SIG-M5 (cell line): Measurements from ENCODE around the gene BICC1.

Experiments
- DNase-seq: peaks from one replicate; lab custom pipeline; 2025; lab: John Stamatoyannopoulos, UW

BICC1 gene, protein sequence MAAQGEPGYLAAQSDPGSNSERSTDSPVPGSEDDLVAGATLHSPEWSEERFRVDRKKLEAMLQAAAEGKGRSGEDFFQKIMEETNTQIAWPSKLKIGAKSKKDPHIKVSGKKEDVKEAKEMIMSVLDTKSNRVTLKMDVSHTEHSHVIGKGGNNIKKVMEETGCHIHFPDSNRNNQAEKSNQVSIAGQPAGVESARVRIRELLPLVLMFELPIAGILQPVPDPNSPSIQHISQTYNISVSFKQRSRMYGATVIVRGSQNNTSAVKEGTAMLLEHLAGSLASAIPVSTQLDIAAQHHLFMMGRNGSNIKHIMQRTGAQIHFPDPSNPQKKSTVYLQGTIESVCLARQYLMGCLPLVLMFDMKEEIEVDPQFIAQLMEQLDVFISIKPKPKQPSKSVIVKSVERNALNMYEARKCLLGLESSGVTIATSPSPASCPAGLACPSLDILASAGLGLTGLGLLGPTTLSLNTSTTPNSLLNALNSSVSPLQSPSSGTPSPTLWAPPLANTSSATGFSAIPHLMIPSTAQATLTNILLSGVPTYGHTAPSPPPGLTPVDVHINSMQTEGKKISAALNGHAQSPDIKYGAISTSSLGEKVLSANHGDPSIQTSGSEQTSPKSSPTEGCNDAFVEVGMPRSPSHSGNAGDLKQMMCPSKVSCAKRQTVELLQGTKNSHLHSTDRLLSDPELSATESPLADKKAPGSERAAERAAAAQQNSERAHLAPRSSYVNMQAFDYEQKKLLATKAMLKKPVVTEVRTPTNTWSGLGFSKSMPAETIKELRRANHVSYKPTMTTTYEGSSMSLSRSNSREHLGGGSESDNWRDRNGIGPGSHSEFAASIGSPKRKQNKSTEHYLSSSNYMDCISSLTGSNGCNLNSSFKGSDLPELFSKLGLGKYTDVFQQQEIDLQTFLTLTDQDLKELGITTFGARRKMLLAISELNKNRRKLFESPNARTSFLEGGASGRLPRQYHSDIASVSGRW

GRCh38 chr10:58512491-58513187 lies at the start of gene BICC1:
BICC1 (plus strand) TSS chr10:58512872; CDS start chr10:58513144, 272 bp downstream.
- no peak for DNase-seq

GRCh38 chr10:58464956-58465355 lies 47.7 kb upstream of the BICC1 start:
- DNase-seq = no peak

DNA sequence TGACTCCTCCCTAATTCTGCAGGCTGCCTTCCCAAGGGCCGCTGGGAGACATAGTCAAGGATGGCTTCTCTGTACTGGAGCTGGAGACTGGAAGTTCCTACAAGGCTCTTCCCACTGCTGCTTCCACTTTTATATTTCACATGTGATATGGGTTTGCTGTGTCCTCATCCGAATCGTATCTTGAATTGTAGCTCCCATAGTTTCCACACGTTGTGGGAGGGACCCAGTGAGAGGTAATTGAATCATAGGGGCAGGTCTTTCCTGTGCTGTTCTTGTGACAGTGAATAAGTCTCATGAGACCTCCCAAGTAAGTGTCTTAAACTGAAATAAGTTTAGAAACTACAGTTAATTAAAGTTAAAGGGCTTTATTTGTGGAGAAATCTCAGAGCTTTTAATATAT lies 47.0 kb upstream of the BICC1 start:
- DNase-seq = no peak

- DNase-seq = no peak
Observed at GRCh38 chr10:58467931-58468635, 44.6 kb upstream of the BICC1 start.

- DNase-seq = no peak
Observed at GRCh38 chr10:58473976-58474375, 38.7 kb upstream of the BICC1 start.

DNA sequence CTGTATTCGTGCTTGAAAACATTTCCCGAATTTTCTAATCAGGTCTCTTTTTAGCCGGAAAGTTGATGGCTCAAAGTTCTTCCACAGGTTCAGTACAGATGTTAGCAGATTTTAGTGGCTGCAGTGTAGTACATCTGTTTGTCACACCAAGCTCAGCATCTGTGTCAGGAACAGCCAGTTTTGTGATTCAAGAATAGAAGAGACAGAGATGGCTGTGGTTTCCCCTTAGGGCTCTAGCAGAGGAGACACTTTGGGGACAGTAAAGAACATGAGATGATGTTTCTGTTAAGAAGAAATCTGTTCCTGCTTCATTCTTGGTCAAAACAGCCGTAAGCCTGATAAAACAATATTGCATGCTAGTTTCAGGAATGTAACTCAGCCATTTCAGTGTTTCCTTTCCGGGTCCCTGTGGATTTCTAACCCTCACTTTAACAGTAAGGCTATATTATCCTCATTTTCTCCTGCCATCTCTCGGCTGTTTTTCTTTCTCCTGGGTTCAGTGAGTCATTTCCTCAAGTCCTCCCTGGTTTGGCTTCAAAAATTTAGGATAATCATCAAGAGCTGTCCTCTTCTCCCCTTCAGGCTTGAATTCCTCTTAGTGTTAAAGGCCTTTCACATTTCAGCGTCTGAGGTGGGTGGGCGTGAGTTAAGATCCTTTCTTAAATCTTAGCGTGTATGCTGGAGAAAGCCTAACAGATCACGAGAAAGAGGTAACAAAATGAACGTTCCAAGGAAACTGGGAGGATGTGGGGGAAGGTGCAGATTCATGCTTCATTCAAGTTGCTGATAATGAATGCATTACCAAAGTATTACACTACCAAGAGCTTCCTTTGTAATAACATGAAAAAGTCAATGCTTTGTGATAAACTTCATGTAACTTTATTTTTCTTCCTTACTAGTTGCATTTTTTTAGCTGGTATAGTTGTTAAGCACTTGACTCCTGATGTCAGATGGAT lies 37.1 kb upstream of the BICC1 start:
- no peak for DNase-seq

- DNase-seq = no peak
Observed at GRCh38 chr10:58477122-58477521, 35.5 kb upstream of the BICC1 start.

DNA sequence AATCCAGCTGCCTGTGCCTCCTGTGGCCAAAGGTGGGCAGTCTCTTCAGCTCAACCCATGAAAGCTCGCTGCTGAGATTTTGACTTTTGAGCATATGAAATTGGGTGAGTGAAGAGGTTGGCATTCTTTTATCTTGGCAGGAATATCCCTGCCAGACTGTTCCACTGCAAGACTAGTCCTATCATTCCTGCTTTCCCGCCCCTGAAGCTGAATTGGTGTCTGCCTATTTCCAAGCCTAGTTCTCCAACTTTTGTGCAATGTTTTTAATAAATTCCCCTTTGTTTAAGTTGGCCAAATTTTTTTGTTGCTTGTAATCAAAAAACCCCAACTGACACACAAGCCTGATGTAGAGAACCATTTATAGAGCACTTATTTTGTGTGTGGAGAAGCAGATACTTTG lies 34.8 kb upstream of the BICC1 start:
- DNase-seq = no peak

DNA sequence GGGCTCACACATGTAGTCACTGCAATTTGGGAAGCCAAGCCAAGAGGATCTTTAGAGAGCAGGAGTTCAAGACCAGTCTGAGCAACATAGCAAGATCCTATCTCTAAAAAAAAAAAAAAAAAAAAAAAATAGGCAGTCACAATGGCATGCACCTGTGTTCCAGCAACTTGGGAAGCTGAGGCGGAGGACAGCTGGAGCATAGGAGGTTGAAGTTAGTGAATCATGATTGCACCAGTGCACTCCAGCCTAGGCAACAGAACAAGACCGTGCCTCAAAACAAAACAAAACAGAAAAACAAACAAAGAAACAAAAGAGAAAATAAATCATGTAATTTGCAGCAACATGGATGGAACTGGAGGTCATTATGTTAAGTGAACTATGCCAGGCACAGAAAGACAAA lies 33.6 kb upstream of the BICC1 start:
- no peak for DNase-seq

DNA sequence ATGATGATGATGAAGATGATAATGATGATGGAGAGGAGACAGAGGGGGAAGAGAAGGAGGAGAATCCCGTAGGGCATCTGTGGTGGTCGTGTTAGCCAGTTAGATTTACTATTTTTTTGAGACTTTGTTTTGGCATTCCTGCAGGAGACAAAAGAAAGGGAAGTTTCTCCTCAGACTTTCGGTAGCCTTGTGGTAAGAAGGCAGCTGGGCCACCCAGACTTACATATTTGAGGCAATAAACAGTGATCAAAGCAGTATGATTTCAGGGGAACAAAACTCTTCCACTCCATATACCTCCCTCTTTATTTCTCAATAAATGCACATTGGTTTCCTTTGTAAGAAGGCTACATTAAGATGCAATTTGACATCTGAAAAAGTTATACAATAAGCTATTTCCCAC lies 32.4 kb upstream of the BICC1 start:
- DNase-seq = no peak

GRCh38 chr10:58481569-58482109 lies 31.0 kb upstream of the BICC1 start:
- no peak for DNase-seq

DNA sequence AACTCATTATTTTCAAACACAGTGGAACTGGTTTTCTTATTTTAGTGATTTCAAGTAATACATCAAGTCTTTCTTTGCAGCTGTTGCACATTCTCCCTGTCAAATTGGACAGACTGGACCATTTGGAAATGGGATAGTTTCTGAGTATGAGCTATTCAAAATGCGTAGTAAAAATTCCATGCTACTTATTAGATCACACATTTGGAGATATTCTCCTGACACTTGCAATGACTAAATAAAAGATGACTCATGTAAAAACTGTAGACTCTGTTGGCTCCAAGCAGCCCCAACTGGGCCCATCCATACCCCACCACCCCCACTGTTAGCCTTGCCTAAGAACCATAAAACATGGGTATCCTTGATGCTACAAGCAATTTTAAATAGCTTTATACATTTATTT lies 25.9 kb upstream of the BICC1 start:
- no peak for DNase-seq

GRCh38 chr10:58488921-58489320 lies 23.8 kb upstream of the BICC1 start:
- no peak for DNase-seq

- no peak for DNase-seq
Observed at GRCh38 chr10:58502956-58503355, 9.7 kb upstream of the BICC1 start.

DNA sequence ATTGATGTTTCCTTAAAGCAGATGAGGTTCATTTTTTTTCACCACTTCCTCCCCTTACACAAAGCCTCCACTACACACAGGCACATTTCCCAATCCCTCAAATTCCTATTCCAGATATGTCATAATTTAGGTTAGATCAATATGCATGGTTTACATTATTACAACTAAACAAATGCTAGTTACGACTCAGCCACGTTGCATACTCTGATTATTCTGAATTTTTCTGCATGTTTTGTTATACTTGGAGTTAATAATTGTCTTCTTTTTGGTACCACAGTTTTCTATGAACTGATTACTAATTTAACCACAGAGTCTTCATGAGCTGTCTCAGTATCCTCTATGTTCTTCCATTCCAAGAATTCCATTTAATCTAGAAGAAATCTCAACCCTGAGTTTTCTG lies 4.4 kb upstream of the BICC1 start:
- no peak for DNase-seq

DNA sequence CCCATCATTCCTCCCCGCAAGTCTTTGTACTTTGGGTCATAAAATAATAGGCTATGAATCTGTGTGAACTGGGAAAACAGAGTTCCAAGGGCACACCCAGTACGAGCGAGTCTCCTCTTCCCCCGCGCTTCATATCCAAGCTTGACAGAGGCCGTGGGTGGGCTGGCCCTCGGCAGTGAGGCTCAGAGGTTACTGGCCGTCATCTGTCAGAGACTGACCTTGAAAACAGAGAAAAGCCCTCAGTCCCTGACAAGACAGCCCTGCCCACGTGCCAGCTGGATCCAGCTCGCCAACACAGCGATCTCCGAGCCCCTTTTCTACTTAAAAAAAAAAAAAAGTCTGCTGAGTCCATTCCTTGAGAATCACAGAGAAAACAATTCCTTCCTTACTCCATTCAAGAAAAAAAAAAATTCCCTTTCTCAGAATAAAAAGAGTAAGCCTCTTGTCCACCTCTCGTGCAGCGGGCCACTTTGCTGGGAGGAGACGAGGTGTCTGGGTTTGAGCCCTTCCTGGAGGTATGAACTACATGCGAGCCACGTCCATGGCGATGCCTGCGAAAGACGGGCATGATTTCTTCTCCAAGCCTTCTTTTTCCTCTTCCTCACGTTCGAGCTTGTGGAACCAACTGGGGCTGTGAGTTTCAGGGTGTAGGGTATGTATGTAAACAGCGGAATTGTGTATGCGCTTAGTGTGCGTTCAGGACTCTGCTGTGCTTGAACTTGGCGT lies 744 bp upstream of the BICC1 start:
- DNase-seq = no peak

- DNase-seq = no peak
Observed at GRCh38 chr10:58513188-58514110, 777 bp downstream of the BICC1 start.

- DNase-seq = no peak
Observed at GRCh38 chr10:58514111-58514770, 1.6 kb downstream of the BICC1 start.
